ENCODE measurements around the gene DGCR6L. TPM values are rescaled to one million over a fixed set of nuclear protein-coding genes. Genes with fewer than 3 reads are reported as not detected.
A peak's percentile ranks its signal among the peaks of the same experiment; 100 is the strongest.
"Not testable (repeated sequence)": the region's sequence is repeated elsewhere in the genome, so short reads cannot be mapped to it uniquely, and the experiment has no call there.

DGCR6L gene
- total and polyA plus RNA-seq, 2 experiments from 2014 or later: 84.6 to 111 TPM

DNA sequence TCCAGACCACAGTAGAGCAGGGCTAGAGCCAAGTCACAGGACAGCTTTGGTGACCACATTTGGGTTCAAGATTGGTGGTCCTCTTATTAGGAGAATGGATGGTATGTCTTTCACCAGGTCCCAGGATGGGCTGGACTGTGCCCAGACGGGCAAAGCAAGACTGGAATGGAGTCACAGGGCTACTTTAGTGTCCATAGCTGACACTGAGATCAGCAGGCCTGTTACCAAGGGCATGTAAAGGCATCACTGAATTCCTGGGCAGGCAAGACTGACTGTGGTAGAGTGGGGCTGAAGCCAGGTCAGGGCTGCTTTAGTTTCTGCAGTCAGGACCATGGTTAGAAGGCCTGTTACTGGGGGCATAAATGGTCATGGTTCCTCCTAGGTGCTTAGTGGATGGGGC is 6.1 kb upstream of the DGCR6L start:
- H3K9me2 ChIP-seq (ENCODE audit: insufficient read depth); H3K4me2 ChIP-seq (ENCODE audit: unreplicated experiment); H4K20me1 ChIP-seq (ENCODE audit: insufficient read depth); H3K9ac ChIP-seq; H3K79me2 ChIP-seq (ENCODE audit: insufficient read depth); in situ Hi-C loops (cut with MboI); H3K4me3 ChIP-seq; H3K9me3 ChIP-seq (ENCODE audit: low read depth); H3K36me3 ChIP-seq (ENCODE audit: low read depth); DNase-seq; H3K27me3 ChIP-seq (replicated peaks; ENCODE audit: insufficient read depth); H3K27ac ChIP-seq; H2AFZ ChIP-seq: not testable (repeated sequence)
- Histone ChIP-seq H3K4me1 (ENCODE audit: insufficient read depth) (peaks cover 18% of the 10 kb centered on the region), H3F3A (ENCODE audit: insufficient read depth) (peaks cover 16% of the 10 kb centered on the region)
- 29 to 67% methylated on average over 1 of the region's 1 CpG for WGBS, 2 experiments (ENCODE audit: low coverage in 1 of 2, low lambda C conversion rate in 2 of 2, missing lambda C conversion rate in 2 of 2)

DNA sequence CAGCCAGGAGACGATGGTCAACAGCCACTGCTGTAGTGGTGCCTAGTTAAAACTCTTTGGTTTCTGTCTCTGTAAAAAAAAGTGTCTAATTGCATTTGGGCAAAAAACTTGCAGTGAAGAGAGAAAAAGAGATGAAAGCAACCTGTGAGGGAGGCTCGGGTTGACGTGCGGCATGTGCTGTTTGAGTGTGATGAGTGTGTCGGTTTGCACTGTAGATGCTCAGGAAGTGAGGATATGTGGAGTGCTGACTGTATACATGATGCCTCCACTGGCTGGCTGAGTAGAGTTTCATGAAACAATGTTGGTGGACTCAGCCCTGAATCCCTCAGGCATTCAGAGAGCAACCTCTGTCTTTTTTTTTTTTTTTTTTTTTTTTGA is 4.3 kb upstream of the DGCR6L start:
- Histone ChIP-seq H3K79me2 (ENCODE audit: insufficient read depth) (peaks cover 14% of the 10 kb centered on the region), H3K4me2 (ENCODE audit: unreplicated experiment) (peak overlapping the region; percentile 65), H3K9me3 (ENCODE audit: low read depth) (no peaks in the 10 kb centered on the region), H3K27me3 (replicated peaks; ENCODE audit: insufficient read depth) (no peaks in the 10 kb centered on the region), H3K9me2 (ENCODE audit: insufficient read depth) (no peaks in the 10 kb centered on the region), H3K36me3 (ENCODE audit: low read depth) (no peaks in the 10 kb centered on the region), H3K4me1 (ENCODE audit: insufficient read depth) (peaks cover 23% of the 10 kb centered on the region), H3K9ac (peak overlapping the region; percentile 46; the same call in 1 of the 2 replicates), H3F3A (ENCODE audit: insufficient read depth) (peaks cover 16% of the 10 kb centered on the region), H3K4me3 (no peak overlapping the region), H2AFZ (no peak overlapping the region), H3K27ac (peak overlapping the region; percentile 96), H4K20me1 (ENCODE audit: insufficient read depth) (no peaks in the 10 kb centered on the region)
- DNase-seq: peak; percentile 71
- in situ Hi-C loops (cut with MboI): no loop called here
- TF ChIP-seq EZH2phosphoT487 (IDR thresholded peaks at IDR 0.05; ENCODE audit: insufficient read depth, low read depth): no peak
- WGBS, 2 experiments (ENCODE audit: low coverage in 1 of 2, low lambda C conversion rate in 2 of 2, missing lambda C conversion rate in 2 of 2): 53 to 55% methylated on average over 5 of the region's 5 CpGs

DNA sequence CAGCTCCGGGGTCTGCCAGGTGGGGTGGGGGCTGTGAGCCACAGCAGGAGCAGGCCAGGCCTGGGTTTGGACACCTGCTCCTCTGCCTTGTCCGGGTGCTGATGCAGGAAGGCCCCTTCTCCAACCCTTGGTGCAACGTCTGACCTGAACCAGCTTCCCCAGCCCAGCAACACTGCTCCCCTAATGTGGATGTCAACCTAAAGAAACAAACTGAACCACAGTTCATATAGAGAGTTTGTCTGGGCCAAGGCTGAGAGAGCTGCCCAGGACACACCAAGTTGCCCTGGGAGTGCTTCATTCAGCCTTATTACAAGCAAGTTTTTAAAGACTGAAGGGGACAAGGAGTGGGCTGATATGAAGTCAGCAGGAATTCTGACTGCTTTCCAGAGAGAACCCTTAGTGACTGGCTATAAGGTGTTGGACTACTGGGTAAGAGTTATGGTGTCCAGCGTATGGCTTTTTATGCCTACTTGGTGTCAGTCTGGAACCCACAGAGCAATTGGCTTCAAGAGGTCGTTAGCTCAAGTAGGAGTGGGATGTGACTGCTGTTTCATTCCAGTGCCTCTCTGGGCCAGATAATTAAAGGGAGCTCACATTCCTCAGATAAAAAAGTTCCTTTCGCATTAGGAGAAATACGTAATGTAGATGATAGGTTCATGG is 1.8 kb upstream of the DGCR6L start:
- H3F3A ChIP-seq (ENCODE audit: insufficient read depth): peaks cover 16% of the 10 kb centered on the region
- H3K9me3 ChIP-seq (ENCODE audit: low read depth); H2AFZ ChIP-seq; H3K4me3 ChIP-seq; H4K20me1 ChIP-seq (ENCODE audit: insufficient read depth); H3K9me2 ChIP-seq (ENCODE audit: insufficient read depth); H3K36me3 ChIP-seq (ENCODE audit: low read depth); H3K27me3 ChIP-seq (replicated peaks; ENCODE audit: insufficient read depth); H3K27ac ChIP-seq; H3K4me2 ChIP-seq (ENCODE audit: unreplicated experiment); H3K9ac ChIP-seq; in situ Hi-C loops (cut with MboI); DNase-seq: not testable (repeated sequence)
- peaks cover 36% of the 10 kb centered on the region for H3K4me1 ChIP-seq (ENCODE audit: insufficient read depth)
- 93 to 94% methylated on average over 6 to 7 of the region's 7 CpGs for WGBS, 2 experiments (ENCODE audit: low coverage in 1 of 2, low lambda C conversion rate in 2 of 2, missing lambda C conversion rate in 2 of 2)
- H3K79me2 ChIP-seq (ENCODE audit: insufficient read depth): peaks cover 37% of the 10 kb centered on the region

DNA sequence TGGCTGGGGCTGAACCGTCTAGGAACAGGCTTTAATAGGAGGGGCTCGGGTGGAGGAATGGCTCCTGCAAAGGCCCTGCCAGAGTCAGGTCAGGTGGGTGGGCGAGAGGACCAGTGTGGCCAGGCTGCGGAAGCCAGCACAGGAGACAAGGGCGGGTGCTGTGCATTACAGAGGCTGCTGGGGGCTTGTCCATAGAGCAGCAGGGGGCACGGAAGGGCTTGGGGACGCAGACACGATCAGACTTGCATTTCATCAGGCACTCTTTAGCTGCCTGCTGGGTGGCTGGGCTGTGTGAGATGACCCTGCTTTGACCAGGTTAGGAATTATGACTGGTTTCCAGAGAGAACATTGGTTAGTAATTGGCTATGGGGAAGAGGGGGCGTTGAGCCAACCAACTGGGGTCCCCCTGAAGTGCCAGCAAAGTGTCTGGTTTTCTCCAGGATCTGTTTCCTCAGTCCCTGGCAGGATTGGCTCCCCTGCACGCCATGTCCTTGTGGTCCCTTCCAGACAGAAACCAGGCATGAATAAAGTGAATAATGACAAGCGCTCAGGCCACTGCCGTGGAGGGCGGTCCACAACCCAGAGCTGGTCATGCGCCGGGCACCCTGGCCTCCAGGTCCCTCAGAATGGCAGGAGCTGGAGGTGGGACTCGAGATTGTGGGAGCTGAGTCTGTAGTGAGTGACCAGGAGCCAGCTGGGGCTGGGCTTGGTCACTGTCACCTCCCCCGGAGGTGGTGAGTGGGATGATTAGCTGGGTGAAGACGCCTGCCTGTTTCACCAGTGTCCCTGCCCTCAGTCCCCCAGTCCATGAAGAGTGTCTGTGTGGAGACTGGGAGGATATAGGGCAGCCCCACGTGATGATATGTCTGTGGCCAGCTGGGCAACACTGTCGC is 1.0 kb upstream of the DGCR6L start:
- H2AFZ ChIP-seq: peak overlapping the region; percentile 88
- H3K4me2 ChIP-seq (ENCODE audit: unreplicated experiment): peak overlapping the region; percentile 90
- H3K27me3 ChIP-seq (replicated peaks; ENCODE audit: insufficient read depth); in situ Hi-C loops (cut with MboI); H3K36me3 ChIP-seq (ENCODE audit: low read depth); H3K9me3 ChIP-seq (ENCODE audit: low read depth); H4K20me1 ChIP-seq (ENCODE audit: insufficient read depth); H3K9me2 ChIP-seq (ENCODE audit: insufficient read depth): not testable (repeated sequence)
- 46 to 53% methylated on average over 17 to 20 of the region's 20 CpGs for WGBS, 2 experiments (ENCODE audit: low coverage in 1 of 2, low lambda C conversion rate in 2 of 2, missing lambda C conversion rate in 2 of 2)
- H3K4me3 ChIP-seq: peak overlapping the region; percentile 81
- 0 out of 2 replicates have a peak overlapping the region, but pooled peaks have one; percentile 25 for H3K27ac ChIP-seq
- H3F3A ChIP-seq (ENCODE audit: insufficient read depth): peaks cover 16% of the 10 kb centered on the region
- peak overlapping the region; percentile 93 for H3K9ac ChIP-seq
- DNase-seq: peak; percentile 9
- H3K79me2 ChIP-seq (ENCODE audit: insufficient read depth): peaks cover 41% of the 10 kb centered on the region
- peaks cover 36% of the 10 kb centered on the region for H3K4me1 ChIP-seq (ENCODE audit: insufficient read depth)
